HL-60/S4 treated with phorbol 12-myristate 13-acetate at 8.2 ng/mL for 4 days and 3 days (cell line): Measurements from ENCODE around the gene MYOCOS.
"Not testable (repeated sequence)": the region's sequence is repeated elsewhere in the genome, so short reads cannot be mapped to it uniquely, and the experiment has no call there.

ENCODE experiments used
- in situ Hi-C: fragments of 300-500 bp; cut with MboI; formaldehyde crosslinking; loops from 2 replicates; pipeline ENCODE4 v1.15.0; 2022; ENCODE audit warnings: low sequenced_read_pairs

MYOCOS gene, protein sequence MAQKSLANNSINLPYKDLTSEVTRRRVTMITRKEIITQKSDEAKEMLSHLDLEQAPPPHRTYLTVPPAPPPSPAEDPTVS

DNA sequence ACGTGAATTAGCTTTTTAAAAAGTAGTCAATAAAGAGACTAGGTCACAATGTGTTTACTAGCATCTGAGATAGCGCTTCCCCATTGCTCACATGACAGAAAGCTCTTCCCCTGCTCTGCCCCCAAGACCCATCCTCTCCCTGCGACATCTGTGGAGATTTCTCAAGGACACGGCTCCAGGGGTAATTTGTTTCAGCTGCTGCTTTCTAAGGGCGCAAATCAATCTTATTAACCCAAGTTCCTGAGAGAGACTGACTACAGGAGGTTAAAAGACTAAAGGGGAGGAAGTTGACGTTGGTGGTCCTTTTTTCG, at the start of gene MYOCOS:
TSS of gene MYOCOS (plus strand) at position 92 of the 311 bp plus-strand sequence. CDS start 1,641 bp downstream, outside the sequence.
- in situ Hi-C loops: no loop called here

DNA sequence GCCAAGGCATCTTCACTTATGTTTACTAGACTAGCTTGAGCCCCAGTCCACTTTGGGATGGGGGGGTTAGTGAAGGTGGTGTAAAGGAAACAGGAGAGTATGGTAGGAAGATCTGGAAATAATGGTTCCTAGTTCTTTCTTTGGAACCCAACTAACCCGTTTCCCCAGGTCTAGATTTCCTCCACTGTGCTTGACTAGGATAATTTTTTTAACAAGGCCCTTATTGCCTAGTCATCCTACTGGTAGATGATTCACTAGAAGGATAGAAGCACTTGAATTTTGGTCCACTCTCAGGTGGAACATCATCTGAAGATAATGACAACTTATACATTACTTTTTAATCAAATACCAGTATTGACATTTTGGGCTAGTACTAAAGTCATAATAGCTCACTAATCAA, 45.9 kb upstream of the MYOCOS start:
- in situ Hi-C loops: no loop called here

GRCh38 chr1:171581226-171581625, 40.8 kb upstream of the MYOCOS start:
- in situ Hi-C loops: no loop called here

GRCh38 chr1:171581766-171582165, 40.3 kb upstream of the MYOCOS start:
- in situ Hi-C loops: no loop called here

DNA sequence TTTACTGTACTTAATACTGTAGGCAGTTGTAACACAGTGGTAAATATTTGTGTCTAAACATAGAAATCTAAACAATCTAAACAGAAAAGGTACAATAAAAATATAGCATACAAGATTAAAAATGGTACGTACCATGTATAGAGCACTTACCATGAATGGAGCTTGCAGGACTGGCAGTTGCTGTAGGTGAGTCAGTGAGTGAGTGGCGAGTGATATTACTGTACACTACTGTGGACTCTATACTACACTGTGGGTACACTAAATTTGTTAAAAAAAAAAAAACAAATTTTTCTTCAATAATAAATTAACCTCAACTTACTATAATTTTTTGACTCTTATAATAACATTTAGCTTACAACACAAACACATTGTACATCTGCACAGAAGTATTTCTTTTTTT, 39.5 kb upstream of the MYOCOS start:
- in situ Hi-C loops: no loop called here

GRCh38 chr1:171583591-171584201, 38.3 kb upstream of the MYOCOS start:
- in situ Hi-C loops: no loop called here

GRCh38 chr1:171585715-171586114, 36.3 kb upstream of the MYOCOS start:
- in situ Hi-C loops: no loop called here

DNA sequence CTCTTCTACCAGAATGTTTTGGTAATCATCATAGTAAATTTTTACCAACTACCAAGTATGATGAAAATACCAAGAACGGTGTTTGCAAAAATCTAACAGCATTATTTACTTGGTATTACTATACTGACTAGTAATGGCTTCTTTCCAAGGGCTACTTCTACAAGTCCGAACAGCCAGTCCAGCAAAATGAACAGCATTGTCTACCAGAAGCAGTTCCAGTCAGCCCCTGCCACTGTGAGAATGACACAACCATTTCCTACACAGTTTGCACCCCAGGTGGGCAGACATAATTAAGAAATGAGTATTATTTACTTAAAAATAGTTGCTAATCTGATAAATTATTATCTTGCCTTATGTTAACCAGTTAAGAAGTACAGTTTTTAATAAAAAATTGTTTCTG, 33.8 kb upstream of the MYOCOS start:
- in situ Hi-C loops: no loop called here

GRCh38 chr1:171590022-171590421, 32.0 kb upstream of the MYOCOS start:
- in situ Hi-C loops: no loop called here

DNA sequence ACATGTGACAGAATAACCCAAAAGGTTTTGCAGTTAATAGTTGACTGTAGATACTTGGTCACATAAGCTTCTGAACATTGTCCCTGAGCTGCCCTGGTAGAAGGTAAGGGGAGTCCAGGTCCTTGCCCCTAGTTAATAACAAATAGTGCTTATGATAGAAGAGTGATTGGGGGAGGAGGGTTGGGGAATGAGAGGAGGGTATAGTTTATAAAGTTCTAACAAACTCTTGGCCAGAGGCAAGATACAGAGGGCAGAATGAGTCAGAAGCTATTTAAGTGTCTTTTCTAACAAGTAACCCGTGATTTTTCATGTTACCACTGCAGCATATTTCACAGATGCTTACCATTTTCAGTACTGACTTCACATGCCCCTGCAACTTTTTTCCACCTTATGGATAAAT, 26.7 kb upstream of the MYOCOS start:
- in situ Hi-C loops: no loop called here

DNA sequence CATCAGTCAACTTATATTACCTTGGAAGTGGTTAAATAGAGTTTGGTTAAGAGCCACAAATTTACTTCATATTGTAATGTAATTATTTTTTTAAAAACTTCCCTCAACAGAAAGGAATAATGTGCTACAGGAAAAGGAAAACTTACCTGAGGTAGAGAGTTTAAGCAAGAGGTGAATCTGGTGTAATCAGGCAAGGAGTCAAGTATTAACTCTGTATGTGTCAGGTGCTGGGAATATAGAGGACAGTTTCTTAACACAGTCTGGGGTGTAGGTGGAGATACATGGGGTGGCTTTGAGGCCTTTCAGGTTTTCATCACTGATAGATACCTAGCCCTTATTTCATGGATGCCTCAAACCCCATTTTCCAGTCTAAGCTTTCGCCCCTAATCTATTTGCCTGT, 25.9 kb upstream of the MYOCOS start:
- in situ Hi-C loops: no loop called here

DNA sequence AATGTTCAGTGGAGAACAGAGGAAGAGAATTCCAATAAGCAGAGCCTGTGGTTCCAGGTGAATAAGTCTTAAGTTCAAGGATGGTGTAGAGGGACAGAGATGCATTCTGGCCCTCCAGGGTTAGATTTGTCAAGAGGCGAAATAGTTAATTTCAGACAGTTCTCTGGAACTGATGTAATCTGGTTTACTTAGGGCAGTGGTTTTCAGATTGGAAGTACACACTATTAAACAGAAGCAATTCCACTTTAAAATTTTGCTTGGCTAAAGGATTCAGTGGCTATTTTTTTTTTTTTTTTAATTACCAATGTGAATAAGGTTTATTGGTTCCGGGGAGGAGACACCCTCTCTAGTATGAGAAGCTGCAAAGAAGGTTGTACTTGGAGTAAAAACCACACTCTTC, 25.3 kb upstream of the MYOCOS start:
- in situ Hi-C loops: no loop called here

DNA sequence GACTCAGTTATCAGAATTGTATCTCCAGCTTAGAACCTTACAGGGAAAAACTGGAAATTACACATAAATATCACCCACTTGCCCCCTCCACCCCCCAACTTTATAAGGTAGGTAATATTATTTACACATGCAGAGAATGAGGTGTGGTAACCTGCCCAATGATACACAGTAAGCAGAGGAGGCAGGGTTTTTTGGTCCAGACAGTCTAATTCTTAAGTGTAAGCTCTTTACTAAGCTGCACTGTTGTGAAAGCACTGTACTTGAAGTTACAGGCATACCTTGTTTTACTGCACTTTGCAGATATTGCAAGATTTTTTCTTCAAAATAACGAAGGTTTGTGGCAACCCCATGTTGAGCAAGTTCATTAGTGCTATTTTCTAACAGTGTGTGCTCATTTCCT, 24.8 kb upstream of the MYOCOS start:
- in situ Hi-C loops: no loop called here

- in situ Hi-C loops: not testable (repeated sequence)
Observed at GRCh38 chr1:171600310-171600709, 21.7 kb upstream of the MYOCOS start.

DNA sequence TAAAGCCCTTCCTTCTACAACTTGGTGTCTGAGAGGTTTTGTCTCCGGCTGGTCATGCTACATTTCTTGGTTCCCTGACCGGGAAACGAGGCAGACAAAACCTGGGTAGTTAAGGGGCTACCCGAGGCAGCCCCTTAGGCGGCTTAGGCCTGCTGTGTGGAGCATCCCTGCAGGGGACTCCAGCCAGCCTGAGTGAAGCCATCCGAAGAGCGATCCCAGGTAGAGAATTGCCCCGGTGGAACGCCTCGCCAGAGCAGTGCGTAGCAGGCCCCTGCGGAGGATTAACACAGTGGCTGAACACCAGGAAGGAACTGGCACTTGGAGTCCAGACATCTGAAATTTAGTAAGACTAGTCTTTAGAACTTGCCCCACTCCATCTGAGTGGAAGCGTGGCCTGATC, 21.2 kb upstream of the MYOCOS start:
- in situ Hi-C loops: no loop called here

DNA sequence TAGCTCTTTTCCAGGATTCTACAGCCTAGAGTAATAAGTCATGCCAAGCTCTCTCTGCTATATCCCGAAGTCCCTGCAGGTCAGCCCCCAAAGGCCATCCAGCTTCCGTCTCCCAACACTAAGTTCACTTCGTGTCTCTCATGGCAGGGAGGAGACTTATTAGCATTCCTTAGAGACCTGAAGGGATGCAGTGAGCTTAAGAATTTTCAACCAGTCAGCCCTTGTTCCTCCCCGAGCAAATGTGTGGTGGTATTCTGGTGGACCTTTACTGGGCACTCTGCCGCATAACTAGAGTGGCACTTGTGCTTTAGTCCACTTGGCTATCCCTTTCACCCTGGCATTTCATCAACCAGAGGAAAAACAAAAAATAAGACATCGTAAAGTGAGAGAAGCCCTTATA, 19.0 kb upstream of the MYOCOS start:
- in situ Hi-C loops: not testable (repeated sequence)

GRCh38 chr1:171606402-171606941, 15.6 kb upstream of the MYOCOS start:
- in situ Hi-C loops: no loop called here

DNA sequence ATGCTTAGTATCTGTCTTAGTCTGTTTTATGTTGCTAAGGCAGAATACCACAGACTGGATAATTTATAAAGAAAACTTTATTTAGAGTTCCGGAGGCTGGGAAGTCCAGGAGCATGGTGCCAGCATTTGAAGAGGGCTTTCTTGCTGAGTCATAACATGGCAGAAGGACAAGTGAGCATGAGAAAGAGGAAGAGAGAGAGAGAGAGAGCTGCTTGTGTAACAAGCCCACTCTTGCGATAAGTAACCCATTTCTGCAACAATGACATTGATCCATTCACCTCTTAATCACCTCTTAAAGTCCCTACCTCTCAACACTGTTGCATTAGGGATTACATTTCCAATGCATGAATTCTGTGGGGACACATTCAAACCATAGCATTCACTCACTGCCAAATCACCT, 11.7 kb upstream of the MYOCOS start:
- in situ Hi-C loops: no loop called here

DNA sequence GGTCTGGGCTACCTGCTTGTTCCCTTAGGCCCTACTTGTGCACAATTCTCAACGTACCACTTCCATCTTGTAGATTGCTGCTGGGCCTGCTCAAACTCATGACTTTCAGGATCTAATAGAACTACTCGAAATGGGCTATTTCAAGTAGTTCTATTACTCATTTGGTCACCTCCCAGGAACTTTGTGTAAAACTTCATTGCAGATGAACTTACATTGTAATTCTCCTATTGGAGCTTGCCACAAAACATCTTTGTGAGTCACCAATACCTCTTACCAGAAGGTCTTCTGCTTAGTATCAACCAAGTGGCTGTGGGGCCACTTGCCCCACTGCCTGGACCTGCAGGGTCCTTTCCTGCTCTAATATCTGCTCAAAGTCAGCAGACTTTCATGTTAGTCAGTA, 10.7 kb upstream of the MYOCOS start:
- in situ Hi-C loops: no loop called here

DNA sequence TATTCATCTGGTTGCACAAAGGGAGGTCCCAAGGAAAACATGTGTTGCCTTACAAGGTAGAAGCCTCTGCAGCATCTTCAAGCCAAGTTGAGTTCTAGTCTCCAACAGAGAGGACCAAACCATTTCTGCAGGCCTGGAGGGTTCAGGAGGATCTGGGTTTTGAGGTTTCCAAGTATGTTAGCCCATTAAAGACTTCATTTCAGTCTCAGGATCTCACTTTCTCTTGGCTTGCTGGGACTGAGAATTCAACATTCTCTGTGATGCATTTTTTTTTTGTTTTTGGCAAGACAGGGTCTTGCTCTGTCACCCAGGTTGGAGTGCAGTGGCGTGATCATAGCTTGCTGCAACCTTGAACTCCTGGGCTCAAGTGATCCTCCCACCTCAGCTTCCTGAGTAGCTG, 8.8 kb upstream of the MYOCOS start:
- in situ Hi-C loops: no loop called here

- in situ Hi-C loops: not testable (repeated sequence)
Observed at GRCh38 chr1:171615122-171615906, 6.7 kb upstream of the MYOCOS start.

- in situ Hi-C loops: no loop called here
Observed at GRCh38 chr1:171616586-171616985, 5.5 kb upstream of the MYOCOS start.
